Stimulated activated naive CD8-positive, alpha-beta T cell treated with anti-CD3 and anti-CD28 coated beads, Interleukin-15, Interleukin-2, amounts not matched to agents 100 ng/mL and 50 ng/mL, for 24 hours (primary cell): ENCODE data around the gene POGZ.
"Not testable (repeated sequence)": the region's sequence is repeated elsewhere in the genome, so short reads cannot be mapped to it uniquely, and the experiment has no call there.

ENCODE experiments used
- H3K27ac Mint-ChIP-seq: one replicate; pipeline ENCODE4 v1.8.0; 2021; ENCODE audit warnings: mild to moderate bottlenecking, mixed read lengths
- H3K27me3 Mint-ChIP-seq: one replicate; pipeline ENCODE4 v1.8.0; 2021; ENCODE audit warnings: mixed read lengths
- H3K36me3 Mint-ChIP-seq: one replicate; pipeline ENCODE4 v1.8.0; 2021; ENCODE audit warnings: low read depth, mixed read lengths
- H3K4me1 Mint-ChIP-seq: one replicate; pipeline ENCODE4 v1.8.0; 2021; ENCODE audit warnings: low read depth, mixed read lengths
- H3K4me3 Mint-ChIP-seq: one replicate; pipeline ENCODE4 v1.8.0; 2021; ENCODE audit warnings: mild to moderate bottlenecking, mixed read lengths
- H3K9me3 Mint-ChIP-seq: one replicate; pipeline ENCODE4 v1.8.0; 2021; ENCODE audit warnings: mixed read lengths

POGZ gene

DNA sequence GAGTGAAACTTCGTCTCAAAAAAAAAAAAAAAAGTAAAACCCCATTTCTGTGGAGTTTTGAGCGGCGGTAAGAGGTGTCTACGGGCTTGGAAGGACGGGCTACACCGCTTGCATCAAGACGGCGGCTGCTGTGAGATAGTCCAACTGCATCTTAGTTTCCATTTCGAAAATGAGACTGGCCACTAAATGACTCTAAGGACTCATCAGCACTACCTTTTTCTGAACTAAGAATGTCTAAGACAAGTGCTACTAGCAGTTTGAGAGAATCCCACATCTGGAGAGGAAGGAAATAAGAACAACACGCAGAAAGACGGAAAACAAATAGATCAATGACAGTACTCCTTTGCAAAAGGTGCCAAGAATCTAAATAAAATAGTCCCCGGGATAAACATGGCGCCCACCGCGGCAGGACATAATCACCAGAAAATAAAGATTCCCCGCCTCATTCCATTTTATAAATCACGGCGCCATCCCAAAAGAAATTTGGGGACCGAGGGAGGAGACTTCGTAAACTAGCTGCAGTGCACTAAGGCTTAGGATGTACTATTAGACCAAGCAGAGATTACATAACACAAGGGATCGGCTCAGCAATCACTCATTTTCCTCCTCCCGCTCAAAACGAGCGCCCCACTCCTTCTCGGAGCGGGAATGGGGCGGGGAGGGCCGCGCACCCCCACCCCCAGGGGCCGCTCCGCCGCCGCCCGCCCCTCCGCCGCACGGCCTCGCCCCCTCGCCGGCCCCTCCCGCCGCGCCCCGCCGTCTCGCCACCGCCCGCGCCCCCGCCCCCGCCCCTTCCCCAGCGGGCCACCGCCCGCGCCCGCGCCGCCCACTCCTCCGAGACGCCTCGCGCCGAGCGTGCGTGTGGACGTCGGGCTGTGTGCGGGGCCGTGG lies 1.1 kb downstream of the POGZ start:
- Mint-ChIP-seq H3K27me3 (peaks cover 12% of the 10 kb centered on the region), H3K27ac (peak overlapping the region; percentile 95), H3K4me1 (peaks cover 40% of the 10 kb centered on the region), H3K36me3 (peaks cover 12% of the 10 kb centered on the region), H3K4me3 (peak overlapping the region; percentile 93), H3K9me3 (no peaks in the 10 kb centered on the region)

DNA sequence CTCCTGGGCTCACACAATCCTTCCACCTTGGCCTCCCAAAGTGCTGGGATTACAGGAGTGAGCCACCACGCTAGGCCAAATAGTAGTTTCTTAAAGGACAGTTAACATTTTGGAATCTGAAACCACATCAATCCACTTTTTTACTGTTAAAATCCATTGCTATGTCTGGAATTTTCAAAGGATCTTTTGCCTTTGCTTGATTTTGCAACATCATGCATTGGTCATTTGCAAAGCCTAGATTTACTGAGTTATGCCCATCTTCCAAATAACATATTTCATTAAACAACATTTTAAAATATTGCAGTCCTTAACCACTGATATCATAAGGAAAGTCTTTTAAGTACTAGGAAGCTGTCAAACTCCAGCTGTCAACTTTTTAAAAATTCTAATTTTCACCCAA lies 3.3 kb downstream of the POGZ start:
- H3K27ac Mint-ChIP-seq = no peak overlapping the region
- no peak overlapping the region for H3K4me3 Mint-ChIP-seq
- peaks cover 12% of the 10 kb centered on the region for H3K36me3 Mint-ChIP-seq
- peaks cover 40% of the 10 kb centered on the region for H3K4me1 Mint-ChIP-seq
- no peaks in the 10 kb centered on the region for H3K9me3 Mint-ChIP-seq
- no peaks in the 10 kb centered on the region for H3K27me3 Mint-ChIP-seq

GRCh38 chr1:151455231-151455630 lies 4.1 kb downstream of the POGZ start:
- peaks cover 15% of the 10 kb centered on the region for H3K36me3 Mint-ChIP-seq
- H3K9me3 Mint-ChIP-seq = no peaks in the 10 kb centered on the region
- no peak overlapping the region for H3K4me3 Mint-ChIP-seq
- no peak overlapping the region for H3K27ac Mint-ChIP-seq
- peaks cover 45% of the 10 kb centered on the region for H3K4me1 Mint-ChIP-seq
- H3K27me3 Mint-ChIP-seq = no peaks in the 10 kb centered on the region

DNA sequence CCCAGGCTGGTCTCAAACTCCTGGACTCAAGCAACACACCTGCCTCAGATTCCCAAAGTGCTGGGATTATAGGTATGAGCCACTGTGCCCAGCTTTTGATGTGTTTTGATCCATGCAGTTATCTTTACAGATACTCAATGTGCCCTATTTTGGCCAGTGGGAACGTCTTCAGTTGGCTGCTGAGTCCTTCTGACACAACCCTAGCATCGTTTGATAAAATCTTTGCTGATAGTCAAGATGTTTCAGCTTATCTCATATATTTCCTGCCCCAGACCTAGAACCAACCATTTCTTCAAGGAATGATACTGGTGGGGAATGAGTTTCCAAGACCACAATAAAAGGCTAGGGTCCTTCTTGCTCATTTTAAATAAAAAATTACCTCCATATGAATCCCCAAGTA lies 11.6 kb downstream of the POGZ start:
- H3K27ac Mint-ChIP-seq = no peak overlapping the region
- H3K4me1 Mint-ChIP-seq = peaks cover 50% of the 10 kb centered on the region
- H3K36me3 Mint-ChIP-seq = peaks cover 21% of the 10 kb centered on the region
- no peak overlapping the region for H3K4me3 Mint-ChIP-seq
- H3K27me3 Mint-ChIP-seq = no peaks in the 10 kb centered on the region
- H3K9me3 Mint-ChIP-seq = no peaks in the 10 kb centered on the region

DNA sequence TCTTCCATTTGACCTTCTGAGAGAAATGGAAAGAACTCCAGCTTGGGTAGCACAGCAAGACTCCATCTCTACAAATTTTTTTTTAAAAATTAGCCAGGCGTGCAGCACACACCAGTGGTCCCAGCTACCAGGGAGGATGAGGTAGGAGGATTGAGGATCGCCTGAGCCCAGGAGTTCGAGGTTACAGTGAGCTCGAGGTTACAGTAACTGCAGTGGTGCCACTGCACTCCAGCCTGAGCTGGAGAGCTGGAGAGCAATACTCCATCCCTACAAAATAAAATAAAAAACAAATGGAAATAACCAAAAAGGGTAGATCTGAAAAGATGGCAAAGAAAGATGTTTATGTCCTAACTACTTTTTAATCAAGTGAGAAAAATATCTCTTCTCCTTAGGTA lies 14.5 kb downstream of the POGZ start:
- no peak overlapping the region for H3K4me3 Mint-ChIP-seq
- H3K4me1 Mint-ChIP-seq = peaks cover 53% of the 10 kb centered on the region
- peaks cover 30% of the 10 kb centered on the region for H3K36me3 Mint-ChIP-seq
- no peaks in the 10 kb centered on the region for H3K9me3 Mint-ChIP-seq
- no peak overlapping the region for H3K27ac Mint-ChIP-seq
- no peaks in the 10 kb centered on the region for H3K27me3 Mint-ChIP-seq

- Mint-ChIP-seq H3K27me3 (no peaks in the 10 kb centered on the region), H3K27ac (no peak overlapping the region), H3K4me1 (peaks cover 60% of the 10 kb centered on the region), H3K36me3 (peaks cover 30% of the 10 kb centered on the region), H3K4me3 (no peak overlapping the region), H3K9me3 (no peaks in the 10 kb centered on the region)
Measured at GRCh38 chr1:151443846-151444782, 15.2 kb downstream of the POGZ start.

DNA sequence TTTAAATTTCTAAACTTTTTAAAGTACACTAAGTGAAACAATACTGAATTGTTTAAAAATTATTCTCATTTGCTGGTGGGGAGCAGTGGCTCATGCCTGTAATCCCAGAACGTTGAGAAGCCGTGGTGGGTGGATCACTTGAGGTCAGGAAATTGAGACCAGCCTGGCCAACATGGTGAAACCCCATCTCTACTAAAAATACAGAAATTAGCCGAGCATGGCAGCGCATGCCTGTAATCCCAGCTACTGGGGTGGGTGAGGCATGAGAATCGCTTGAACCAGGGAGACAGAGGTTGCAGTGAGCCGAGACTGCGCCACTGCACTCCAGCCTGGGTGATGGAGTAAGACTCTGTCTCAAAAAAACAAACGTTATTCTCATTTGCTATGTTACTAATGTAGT lies 21.9 kb downstream of the POGZ start:
- not testable (repeated sequence) for H3K27me3 Mint-ChIP-seq, H3K9me3 Mint-ChIP-seq, H3K27ac Mint-ChIP-seq, H3K4me3 Mint-ChIP-seq
- Mint-ChIP-seq H3K4me1 (peaks cover 43% of the 10 kb centered on the region), H3K36me3 (peaks cover 19% of the 10 kb centered on the region)

- Mint-ChIP-seq H3K4me3 (no peak overlapping the region), H3K36me3 (peaks cover 19% of the 10 kb centered on the region), H3K27ac (no peak overlapping the region), H3K9me3 (no peaks in the 10 kb centered on the region), H3K4me1 (peaks cover 43% of the 10 kb centered on the region), H3K27me3 (no peaks in the 10 kb centered on the region)
Measured at GRCh38 chr1:151436985-151437384, 22.3 kb downstream of the POGZ start.

DNA sequence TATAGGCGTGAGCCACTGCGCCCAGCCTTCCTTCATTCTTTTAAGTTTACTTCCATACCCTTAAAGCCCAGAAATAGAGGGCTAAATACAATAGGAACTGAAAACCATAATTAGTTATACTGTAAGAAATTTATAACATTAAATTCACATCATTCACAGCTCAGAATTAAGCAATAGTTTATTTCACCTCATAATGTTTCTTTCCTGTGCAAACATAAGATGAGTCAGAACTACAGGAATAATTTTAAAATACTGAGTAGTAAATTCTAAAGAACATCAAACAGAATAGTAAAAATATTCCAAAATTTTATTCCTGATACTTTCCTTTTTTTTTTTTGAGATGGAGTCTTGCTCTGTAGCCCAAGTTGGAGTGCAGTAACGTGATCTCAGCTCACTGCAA lies 24.1 kb downstream of the POGZ start:
- Mint-ChIP-seq H3K27me3 (no peaks in the 10 kb centered on the region), H3K36me3 (peaks cover 11% of the 10 kb centered on the region), H3K4me1 (peaks cover 35% of the 10 kb centered on the region), H3K9me3 (no peaks in the 10 kb centered on the region), H3K27ac (no peak overlapping the region), H3K4me3 (no peak overlapping the region)

- not testable (repeated sequence) for H3K27me3 Mint-ChIP-seq, H3K4me3 Mint-ChIP-seq, H3K9me3 Mint-ChIP-seq, H3K27ac Mint-ChIP-seq
- H3K36me3 Mint-ChIP-seq = peaks cover 11% of the 10 kb centered on the region
- peaks cover 25% of the 10 kb centered on the region for H3K4me1 Mint-ChIP-seq
Measured at GRCh38 chr1:151433827-151434226, 25.5 kb downstream of the POGZ start.

GRCh38 chr1:151428068-151428467 lies 31.2 kb downstream of the POGZ start:
- H3K27ac Mint-ChIP-seq = no peak overlapping the region
- H3K4me1 Mint-ChIP-seq = no peaks in the 10 kb centered on the region
- no peak overlapping the region for H3K4me3 Mint-ChIP-seq
- peaks cover 34% of the 10 kb centered on the region for H3K36me3 Mint-ChIP-seq
- H3K9me3 Mint-ChIP-seq = no peaks in the 10 kb centered on the region
- no peaks in the 10 kb centered on the region for H3K27me3 Mint-ChIP-seq

DNA sequence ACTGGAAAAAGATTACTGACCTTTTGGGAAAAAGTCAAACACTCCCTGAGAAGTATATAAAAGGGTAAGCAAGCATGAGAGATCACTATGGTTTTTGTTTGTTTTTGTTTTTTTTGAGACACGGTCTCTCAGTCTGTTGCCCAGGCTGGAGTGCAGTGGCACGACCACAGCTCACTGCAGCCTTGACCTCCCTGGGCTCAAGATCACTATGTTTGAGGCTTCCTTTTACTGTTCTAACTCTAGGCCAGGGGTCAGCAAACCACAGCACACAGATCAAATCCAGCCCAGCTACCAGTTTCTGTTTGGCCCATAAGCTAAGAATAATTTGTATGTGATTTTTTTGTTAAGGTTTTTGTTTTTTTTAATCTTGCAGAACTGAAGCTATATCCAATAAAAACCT lies 34.2 kb downstream of the POGZ start:
- Mint-ChIP-seq H3K27ac (peak overlapping the region; percentile 2), H3K36me3 (peaks cover 47% of the 10 kb centered on the region), H3K27me3 (no peaks in the 10 kb centered on the region), H3K4me3 (no peak overlapping the region), H3K9me3 (no peaks in the 10 kb centered on the region), H3K4me1 (no peaks in the 10 kb centered on the region)

DNA sequence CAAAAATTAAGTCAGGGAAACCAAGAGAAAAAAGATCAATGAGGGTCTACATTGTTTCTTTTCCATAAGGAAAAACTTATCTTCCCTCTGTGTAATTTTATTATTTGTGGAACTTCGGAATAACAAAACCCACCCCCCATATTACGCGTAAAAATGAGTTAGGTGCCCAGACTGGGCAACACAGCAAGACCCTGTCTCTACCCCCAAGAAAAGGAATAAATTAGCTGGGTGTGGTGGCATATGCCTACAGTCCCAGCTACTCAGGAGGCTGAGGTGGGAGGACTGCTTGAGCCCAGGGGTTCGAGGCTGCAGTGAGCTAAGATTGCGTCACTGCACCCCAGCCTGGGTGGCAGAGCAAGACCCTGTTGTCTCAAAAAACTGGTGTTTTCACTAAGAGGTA lies 39.5 kb downstream of the POGZ start:
- Mint-ChIP-seq H3K27ac (no peak overlapping the region), H3K27me3 (no peaks in the 10 kb centered on the region)

GRCh38 chr1:151418081-151418480 lies 41.2 kb downstream of the POGZ start:
- H3K9me3 Mint-ChIP-seq = no peaks in the 10 kb centered on the region
- no peak overlapping the region for H3K27ac Mint-ChIP-seq
- H3K4me3 Mint-ChIP-seq = no peak overlapping the region
- H3K36me3 Mint-ChIP-seq = peaks cover 51% of the 10 kb centered on the region
- no peaks in the 10 kb centered on the region for H3K4me1 Mint-ChIP-seq
- no peaks in the 10 kb centered on the region for H3K27me3 Mint-ChIP-seq

More for the DNA sequence above, 39.5 kb downstream of the POGZ start:
- Mint-ChIP-seq H3K4me1 (no peaks in the 10 kb centered on the region), H3K9me3 (no peaks in the 10 kb centered on the region), H3K36me3 (peaks cover 53% of the 10 kb centered on the region), H3K4me3 (no peak overlapping the region)

GRCh38 chr1:151416231-151416630 lies 43.1 kb downstream of the POGZ start:
- Mint-ChIP-seq H3K9me3 (no peaks in the 10 kb centered on the region), H3K27me3 (no peaks in the 10 kb centered on the region), H3K36me3 (peaks cover 53% of the 10 kb centered on the region), H3K4me1 (no peaks in the 10 kb centered on the region), H3K27ac (no peak overlapping the region), H3K4me3 (no peak overlapping the region)
